NCI-H460 (cell line): ENCODE results near the gene HABP2. TPM values are rescaled to one million over a fixed set of nuclear protein-coding genes. Genes with fewer than 3 reads are reported as not detected.

Experiments
- DNase-seq: peaks from one replicate; pipeline ENCODE4 v3.0.0-alpha.2; 2016; ENCODE audit warnings: low read depth; ENCODE audit errors: extremely low read depth
- polyA plus RNA-seq: library from polyadenylated mRNA; depleted of rRNA; stranded (reverse); fragments of >200 nt; gene quantifications from 2 replicates; pipeline ENCODE4 v1.2.3, GENCODE V29; 2014; cell fraction: nucleus; rRNA removed
- total RNA-seq: library from RNA; depleted of rRNA; stranded (reverse); fragments of >200 nt; shearing (Covaris generic); gene quantifications from 2 replicates; pipeline ENCODE4 v1.2.3, GENCODE V29; 2014; rRNA removed

HABP2 gene
- total RNA-seq: not detected in 2 replicates
- not detected in 2 replicates for polyA plus RNA-seq

DNA sequence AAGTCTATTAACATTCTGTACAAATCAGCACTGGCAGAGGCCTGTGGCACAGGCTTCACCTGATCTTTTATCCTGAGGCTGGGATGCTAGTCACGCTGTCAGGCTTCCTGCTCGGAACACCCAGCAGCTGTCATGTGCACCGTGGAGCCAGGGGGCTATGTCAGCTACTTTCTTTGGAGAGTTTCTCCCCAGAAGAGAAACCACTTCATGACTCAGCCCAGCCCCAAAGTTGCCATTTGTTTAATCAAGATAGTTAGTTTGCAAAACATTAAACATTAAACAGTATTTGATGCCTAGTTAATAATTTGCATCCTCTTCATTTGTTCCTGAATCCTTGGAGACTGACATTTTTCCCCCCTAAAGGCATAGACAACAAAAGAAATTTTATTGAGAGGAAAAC lies at the start of gene HABP2:
TSS of gene HABP2 (plus strand) at position 353 of the 400 bp plus-strand sequence. CDS start 69 bp downstream, outside the sequence.
- no peak for DNase-seq

DNA sequence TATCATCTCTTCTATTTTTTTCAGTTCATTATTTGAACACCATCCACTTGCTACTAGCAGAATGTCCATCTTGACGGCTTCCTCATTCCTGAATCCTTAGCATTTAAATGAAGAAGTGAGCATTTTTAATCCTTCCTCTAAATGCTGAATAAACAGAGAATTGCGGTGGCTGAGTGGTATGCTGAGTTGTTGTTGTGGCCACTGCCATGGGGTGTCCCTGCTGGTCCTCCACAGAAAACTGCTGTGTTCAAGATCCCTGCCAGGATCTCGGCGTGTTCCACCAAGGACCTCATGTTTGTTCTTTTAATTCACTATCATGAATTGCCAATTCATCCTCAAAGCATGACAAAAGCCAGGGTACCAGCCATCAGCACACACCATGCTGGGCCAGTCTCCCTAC lies 48.9 kb upstream of the HABP2 start:
- DNase-seq: no peak

GRCh38 chr10:113504423-113504822 lies 48.4 kb upstream of the HABP2 start:
- DNase-seq: no peak

DNA sequence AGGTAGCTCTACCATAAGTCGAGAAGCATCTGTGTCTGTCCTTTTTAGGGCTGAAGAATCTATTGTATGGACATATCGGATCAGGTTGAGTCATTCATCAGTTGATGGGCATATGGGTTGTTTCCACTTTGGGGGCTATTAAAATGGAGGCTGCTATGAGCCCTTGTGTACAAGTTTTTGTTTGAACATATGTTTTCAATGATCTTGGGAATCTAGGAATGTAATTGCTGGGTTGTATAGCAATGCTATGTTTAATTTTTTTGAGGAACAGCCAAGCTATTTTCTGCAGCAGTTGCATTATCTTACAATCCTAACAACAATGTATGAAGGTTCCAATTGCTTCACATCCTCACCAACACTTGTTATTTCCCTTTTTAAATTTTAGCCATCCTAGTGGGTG lies 46.4 kb upstream of the HABP2 start:
- DNase-seq: no peak

DNA sequence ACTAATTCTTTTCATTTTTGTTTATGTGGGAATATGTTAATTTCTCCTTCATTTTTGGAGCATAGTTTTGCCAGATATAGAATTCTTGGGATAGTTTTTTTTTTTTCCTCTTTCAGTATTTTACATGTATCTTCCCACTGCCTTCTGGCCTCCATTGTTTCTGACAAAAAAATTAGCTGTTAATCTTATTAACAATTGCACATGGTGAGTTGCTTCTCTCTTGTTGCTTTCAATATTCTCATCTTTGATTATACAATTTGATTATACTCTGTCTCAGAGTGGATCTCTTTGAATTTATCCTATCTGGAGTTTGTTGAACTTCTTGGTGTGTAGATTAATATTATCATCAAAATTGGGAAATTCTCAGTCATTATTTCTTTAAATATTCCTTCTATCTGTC lies 41.4 kb upstream of the HABP2 start:
- no peak for DNase-seq

DNA sequence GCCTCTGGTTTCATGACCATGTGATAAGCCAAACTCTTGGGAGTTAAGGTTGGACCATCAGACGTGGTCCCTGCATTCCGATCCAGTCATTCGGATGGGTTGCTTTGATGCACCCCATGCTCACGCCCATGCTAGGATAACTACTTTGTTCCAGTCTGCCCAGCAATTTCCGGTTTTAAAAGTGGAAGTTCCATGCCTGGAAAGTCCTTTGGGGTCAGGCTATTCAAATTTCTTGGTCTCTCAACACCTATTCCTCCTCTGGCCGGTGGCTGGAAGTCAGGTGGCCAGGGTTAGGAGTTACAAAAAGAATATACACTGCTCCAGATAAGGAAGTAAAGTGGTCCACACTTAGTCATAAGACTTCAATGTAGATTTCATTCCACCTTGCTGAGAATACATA lies 37.7 kb upstream of the HABP2 start:
- DNase-seq: no peak

DNA sequence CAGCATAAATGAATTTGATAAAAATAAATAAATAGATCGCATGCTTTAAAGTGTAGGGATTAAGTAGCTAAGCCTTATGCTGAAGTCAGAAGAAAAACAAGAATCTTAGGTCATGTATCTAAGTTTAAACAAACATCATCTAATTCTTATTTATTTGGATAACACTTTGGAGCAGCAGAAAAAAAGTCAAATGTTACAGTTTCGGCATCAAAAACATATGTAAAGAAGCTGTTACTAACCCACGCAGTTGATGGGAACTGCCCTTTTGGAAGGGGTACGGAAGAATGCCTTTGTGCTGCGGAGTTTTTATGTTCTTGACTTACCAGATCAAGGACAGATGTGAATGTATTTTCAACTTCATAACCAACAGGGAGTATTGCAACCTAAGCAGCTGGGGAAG lies 37.3 kb upstream of the HABP2 start:
- DNase-seq: no peak

GRCh38 chr10:113516061-113516460 lies 36.8 kb upstream of the HABP2 start:
- DNase-seq: no peak

GRCh38 chr10:113517165-113517900 lies 35.5 kb upstream of the HABP2 start:
- no peak for DNase-seq

DNA sequence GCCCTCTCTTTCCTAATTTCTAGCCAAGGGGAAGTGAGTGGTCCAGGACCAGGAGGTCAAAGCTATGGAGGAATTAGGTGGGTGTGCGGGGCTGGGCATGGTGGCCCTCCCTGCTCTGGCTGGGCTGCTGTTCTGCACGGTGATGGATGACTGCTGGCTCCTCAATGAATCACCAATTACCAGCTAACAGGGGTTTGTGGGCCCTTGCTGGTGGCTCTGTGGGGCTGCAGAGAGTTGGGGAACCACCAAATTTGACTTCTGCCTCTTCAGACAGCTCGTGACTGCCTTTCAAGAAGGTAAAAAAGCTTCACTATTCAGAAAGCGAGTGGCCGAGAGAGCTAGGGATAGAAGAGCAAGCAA lies 35.0 kb upstream of the HABP2 start:
- DNase-seq: no peak

DNA sequence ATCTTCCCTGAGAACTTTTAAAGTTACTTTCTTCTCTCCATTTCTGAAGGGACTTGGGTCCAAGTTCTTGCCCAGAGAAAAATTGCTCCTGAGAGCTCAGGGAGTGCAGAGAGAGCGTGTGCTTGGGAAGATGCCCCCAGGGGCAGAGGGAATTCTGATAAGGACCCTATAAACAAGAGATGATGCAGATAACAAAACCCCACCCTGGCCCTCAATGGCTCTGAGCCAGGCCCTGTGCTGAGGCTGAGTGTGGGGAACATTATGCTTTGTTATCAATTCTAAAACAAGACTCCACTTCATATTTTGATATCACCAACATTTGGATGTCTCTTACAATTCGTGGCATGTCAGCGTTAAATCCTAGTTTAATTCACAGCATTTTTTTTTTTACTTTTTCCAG lies 34.4 kb upstream of the HABP2 start:
- DNase-seq: no peak

DNA sequence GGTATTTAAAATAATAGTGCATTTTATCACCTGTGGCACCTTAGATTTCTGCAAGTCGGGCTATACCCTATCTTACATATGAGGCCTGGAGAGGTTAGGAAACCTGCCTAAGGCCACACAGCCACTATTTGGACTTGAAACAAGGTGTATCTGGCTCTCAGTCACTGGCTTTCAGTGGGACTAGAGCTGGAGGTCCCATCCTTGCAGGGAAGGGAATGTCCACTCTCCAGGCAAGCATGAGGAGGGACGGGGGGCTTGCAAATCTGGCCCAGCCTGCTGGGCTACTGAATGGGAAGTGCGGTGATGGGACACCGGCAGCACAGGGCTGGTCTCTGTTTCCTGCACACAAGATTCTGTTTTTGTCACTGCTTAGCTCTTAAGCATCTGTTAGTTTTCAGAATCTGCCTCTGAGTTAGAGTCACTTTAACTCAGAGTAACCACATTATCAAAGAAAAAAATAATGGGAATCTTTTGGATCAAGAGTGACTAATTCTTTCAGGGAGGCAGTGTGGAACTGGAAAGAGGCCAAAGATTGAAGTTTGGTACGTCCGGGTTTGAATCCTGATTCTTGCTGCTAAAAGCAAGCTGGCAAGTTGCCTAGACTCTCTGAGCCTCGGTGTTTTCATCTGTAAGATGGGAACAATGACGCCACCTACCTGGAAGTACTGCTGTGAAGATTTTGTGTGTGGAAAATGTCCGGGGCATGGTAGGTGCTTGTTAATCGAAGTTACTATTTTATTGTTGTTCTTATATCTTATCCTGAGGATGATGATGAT lies 33.8 kb upstream of the HABP2 start:
- no peak for DNase-seq

DNA sequence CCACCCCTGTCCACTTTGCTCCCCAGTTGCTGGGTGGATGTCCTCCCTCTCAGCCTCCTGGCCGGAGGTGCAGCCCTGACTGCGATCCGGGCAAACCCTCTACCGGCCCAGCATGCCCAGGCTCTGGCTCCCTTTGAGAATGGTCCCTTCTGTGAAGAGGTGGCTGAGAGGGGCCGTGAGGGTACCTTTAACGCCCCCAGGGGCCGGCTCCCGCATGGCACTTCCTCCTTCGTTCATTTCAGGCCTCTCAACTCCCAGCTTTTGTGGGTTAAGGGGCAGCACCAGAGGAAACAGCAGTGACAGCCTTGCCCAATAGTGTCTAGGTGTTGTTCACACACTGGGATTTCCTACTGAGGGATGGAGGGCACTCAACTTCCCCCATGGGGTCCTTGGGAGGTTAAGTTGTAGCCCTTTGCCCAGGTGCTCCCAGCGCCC lies 33.2 kb upstream of the HABP2 start:
- no peak for DNase-seq

DNA sequence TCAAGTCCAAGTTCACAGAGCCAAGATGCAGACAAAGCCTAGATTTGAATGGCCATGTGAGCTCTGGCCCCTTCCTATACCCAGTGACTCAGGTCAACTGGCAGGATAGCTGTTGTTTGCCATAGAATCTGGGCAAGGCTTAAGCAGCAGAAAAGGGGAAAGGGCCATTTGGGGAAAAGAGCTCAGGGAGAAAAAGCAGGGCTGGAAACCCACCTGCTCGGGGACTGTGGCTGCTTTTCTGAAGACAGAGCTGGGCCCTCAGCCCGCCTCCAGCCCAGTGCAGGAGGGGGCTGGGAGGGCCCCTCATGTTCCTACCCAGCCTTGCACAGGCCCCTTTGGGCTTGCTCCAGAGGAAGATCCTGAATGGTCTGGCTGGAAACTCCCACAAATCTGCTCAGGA lies 32.6 kb upstream of the HABP2 start:
- no peak for DNase-seq

DNA sequence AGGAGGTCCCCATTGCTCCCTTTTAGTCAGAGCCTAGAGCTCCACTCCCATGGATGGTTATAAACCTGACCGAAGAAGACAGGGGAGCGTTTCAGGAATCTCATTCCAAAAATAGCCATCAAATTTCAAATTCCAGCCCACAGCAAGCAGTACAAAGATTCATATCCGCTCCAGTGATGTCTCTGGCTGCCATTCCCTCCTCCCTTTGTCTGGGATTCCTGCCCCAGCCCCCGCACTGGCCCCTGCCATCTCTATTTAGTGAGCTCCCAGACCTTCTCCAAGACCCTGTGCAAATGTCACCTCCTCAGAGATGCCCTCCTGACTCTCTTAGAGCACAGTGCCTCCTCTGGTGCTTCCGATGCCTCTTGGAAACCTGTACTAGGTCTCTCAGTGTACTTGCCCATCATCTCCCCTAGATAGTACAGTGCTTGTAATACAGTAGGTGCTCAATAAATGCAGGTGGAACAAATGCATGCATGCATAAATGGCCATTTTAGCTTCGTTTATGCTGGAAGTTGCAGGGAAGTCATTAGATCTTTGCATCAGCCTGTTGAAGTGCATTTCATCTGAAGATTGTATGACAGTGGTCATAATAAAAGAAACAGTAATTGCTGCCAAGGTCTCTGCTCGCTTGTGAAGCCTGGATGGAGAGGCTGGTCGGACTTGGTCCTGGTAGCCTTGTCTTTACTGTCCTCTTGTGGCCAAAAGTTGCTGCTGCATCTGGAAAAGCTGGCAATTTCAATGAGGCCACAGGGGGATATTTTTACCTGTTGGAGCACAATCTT lies 32.0 kb upstream of the HABP2 start:
- DNase-seq: peak; percentile 78

DNA sequence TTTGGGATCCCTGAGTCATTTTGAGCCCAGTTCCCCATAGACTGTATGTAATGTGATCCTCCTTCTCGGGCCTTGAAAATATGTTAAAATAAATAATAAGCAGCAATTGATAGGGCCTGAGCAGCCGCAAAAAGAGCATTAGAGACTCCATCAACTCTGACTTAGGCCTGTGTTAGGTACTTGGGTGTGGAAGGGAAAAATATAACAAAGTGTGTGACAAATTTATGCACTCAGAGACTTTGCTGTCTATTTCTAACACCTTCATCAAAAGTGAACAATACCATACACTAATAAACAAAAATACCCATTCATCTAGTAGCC lies 31.4 kb upstream of the HABP2 start:
- DNase-seq: no peak

DNA sequence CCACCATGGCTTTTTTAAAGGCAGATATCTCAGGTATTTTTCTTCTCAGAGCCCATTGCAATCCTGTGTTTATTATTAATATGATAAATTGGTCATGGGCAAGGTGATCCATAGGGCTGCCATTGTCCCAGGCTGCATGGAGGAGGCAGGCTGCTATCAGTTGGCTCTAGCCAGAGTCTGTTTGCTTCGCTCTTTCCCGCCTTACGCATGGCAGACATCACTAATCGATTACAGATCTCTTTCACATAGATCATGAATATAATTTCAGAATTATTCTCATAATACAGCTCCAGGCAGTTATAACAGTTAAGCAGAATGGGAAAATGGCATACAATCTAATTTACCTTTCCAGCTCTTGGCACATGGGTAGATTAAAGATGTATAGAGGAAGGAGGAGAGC lies 30.4 kb upstream of the HABP2 start:
- no peak for DNase-seq

- no peak for DNase-seq
Measured at GRCh38 chr10:113523071-113523470, 29.8 kb upstream of the HABP2 start.

DNA sequence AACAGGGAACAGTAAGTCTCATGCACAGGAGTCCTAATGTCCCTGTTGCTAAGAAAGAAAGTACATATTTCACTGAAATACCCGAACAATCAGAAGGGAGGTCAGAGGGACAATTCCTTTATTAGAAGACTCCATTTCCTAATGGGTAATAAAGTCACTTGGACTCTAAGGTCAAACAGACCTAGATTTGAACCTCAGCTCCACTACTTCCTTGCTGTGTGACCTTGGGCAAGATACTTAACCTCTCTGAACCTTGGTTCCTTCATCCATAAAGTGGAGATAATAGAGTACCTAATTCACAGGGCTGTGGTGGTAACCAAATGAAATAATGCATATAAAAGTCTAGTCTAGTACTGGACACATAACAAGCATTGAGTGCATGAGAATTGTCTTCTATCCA lies 29.2 kb upstream of the HABP2 start:
- DNase-seq: no peak

GRCh38 chr10:113524120-113524519 lies 28.7 kb upstream of the HABP2 start:
- DNase-seq: no peak
